Measurements from ENCODE around the gene DNAH6. TPM values are rescaled to one million over a fixed set of nuclear protein-coding genes. Genes with fewer than 3 reads are reported as not detected.

Gene DNAH6
- total RNA-seq, 1 donor from 2014 or later: 2.6 TPM

DNA sequence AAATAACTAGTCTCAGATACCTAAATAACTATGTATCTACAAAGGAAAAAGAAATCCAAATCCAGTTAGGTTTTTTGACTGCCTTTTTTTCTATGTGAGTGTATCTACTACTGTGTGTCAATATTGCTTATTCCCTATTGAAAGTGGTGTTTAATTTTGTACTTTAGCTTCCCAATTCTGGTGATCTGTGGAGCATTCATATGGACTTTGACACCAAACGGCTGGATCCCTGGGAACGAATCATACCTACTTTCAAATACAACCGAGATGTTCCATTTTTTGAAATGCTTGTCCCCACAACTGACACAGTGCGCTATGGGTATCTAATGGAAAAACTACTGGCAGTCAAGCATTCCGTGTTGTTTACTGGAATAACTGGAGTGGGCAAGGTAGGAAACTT lies 152.8 kb downstream of the DNAH6 start:
- Mint-ChIP-seq H3K36me3 (no peaks in the 10 kb centered on the region), H3K4me1 (no peaks in the 10 kb centered on the region), H3K27me3 (ENCODE audit: insufficient read depth, low read depth) (peaks cover 3% of the 10 kb centered on the region), H3K4me3 (no peak overlapping the region), H3K27ac (no peak overlapping the region), H3K9me3 (peaks cover 8% of the 10 kb centered on the region)
- no peaks in the 10 kb centered on the region for H4K20me1 ChIP-seq (ENCODE audit: low read depth)
- no peaks in the 10 kb centered on the region for H3K9me3 ChIP-seq (ENCODE audit: low read depth)
- H3K4me1 ChIP-seq: no peaks in the 10 kb centered on the region
- no peaks in the 10 kb centered on the region for H3K27me3 ChIP-seq
- H3K79me2 ChIP-seq (ENCODE audit: low read depth): no peaks in the 10 kb centered on the region
- H3K27ac ChIP-seq: no peak overlapping the region
- H3K9ac ChIP-seq: no peak overlapping the region
- H3K36me3 ChIP-seq: no peaks in the 10 kb centered on the region
- DNase-seq (ENCODE audit: low spot score): no peak
- H3K4me2 ChIP-seq: no peak overlapping the region
- TF ChIP-seq EZH2phosphoT487 (IDR thresholded peaks at IDR 0.05): no peak
- TF ChIP-seq, protein P1, sequence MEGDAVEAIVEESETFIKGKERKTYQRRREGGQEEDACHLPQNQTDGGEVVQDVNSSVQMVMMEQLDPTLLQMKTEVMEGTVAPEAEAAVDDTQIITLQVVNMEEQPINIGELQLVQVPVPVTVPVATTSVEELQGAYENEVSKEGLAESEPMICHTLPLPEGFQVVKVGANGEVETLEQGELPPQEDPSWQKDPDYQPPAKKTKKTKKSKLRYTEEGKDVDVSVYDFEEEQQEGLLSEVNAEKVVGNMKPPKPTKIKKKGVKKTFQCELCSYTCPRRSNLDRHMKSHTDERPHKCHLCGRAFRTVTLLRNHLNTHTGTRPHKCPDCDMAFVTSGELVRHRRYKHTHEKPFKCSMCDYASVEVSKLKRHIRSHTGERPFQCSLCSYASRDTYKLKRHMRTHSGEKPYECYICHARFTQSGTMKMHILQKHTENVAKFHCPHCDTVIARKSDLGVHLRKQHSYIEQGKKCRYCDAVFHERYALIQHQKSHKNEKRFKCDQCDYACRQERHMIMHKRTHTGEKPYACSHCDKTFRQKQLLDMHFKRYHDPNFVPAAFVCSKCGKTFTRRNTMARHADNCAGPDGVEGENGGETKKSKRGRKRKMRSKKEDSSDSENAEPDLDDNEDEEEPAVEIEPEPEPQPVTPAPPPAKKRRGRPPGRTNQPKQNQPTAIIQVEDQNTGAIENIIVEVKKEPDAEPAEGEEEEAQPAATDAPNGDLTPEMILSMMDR (IDR thresholded peaks at IDR 0.05): no peak
- H3K4me3 ChIP-seq: no peak overlapping the region
- no peaks in the 10 kb centered on the region for H3F3A ChIP-seq (ENCODE audit: low read depth)
- H2AFZ ChIP-seq (replicated peaks): no peak overlapping the region

DNA sequence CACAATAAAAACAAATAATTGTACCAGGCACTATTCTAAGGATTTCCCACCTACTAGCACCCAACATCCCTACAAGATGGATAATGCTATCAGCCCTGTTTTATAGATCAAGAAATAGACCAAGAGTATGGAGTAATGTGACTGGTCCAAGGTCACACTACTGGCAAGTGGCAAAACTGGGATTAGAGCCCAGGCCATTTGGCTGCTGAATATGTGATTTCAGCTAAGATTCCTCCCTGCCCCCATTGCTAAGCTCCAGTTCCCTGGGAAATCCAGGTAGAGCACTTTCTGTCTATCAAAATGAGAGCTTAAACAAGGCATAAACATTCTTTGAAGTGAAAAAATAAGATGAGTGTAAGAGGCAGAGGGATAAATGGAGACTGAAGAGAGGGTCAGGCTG lies 157.8 kb downstream of the DNAH6 start:
- H3K36me3 ChIP-seq: no peaks in the 10 kb centered on the region
- H3K27me3 Mint-ChIP-seq (ENCODE audit: insufficient read depth, low read depth): peaks cover 3% of the 10 kb centered on the region
- H3K9me3 ChIP-seq (ENCODE audit: low read depth): no peaks in the 10 kb centered on the region
- H3K4me3 ChIP-seq: no peak overlapping the region
- no peaks in the 10 kb centered on the region for H4K20me1 ChIP-seq (ENCODE audit: low read depth)
- TF ChIP-seq, protein P1 (IDR thresholded peaks at IDR 0.05): no peak
- no peak for TF ChIP-seq EZH2 (IDR thresholded peaks at IDR 0.05)
- TF ChIP-seq EZH2phosphoT487 (IDR thresholded peaks at IDR 0.05): no peak
- no peak overlapping the region for H2AFZ ChIP-seq (replicated peaks)
- H3K27me3 ChIP-seq: no peaks in the 10 kb centered on the region
- no peak overlapping the region for H3K9ac ChIP-seq
- H3K9me3 Mint-ChIP-seq: no peaks in the 10 kb centered on the region
- H3K79me2 ChIP-seq (ENCODE audit: low read depth): no peaks in the 10 kb centered on the region
- no peak for DNase-seq (ENCODE audit: low spot score)
- H3K4me1 Mint-ChIP-seq: no peaks in the 10 kb centered on the region
- no peak overlapping the region for H3K4me3 Mint-ChIP-seq
- H3F3A ChIP-seq (ENCODE audit: low read depth): no peaks in the 10 kb centered on the region
- H3K27ac ChIP-seq: no peak overlapping the region
- no peak overlapping the region for H3K27ac Mint-ChIP-seq
- no peaks in the 10 kb centered on the region for H3K4me1 ChIP-seq
- H3K36me3 Mint-ChIP-seq: no peaks in the 10 kb centered on the region
- no peak overlapping the region for H3K4me2 ChIP-seq

DNA sequence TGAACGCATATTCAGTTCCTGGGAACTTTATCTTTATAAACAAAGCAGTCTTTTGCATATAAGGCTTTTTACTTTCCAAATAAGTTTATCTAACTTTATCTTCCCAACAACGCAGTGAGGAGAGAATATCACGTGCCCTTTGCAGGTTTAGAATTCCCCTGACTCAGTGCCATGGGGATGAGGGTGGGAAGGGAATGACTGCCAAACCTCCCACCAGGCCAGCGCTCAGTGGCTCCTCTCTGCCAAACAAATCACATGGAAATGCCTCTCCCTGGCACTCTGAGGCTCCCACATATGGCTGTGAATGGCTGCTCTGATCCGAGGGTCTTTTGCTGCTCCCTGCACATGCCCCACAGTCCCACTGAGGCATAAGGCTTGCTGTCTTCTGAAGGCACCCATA lies 158.3 kb downstream of the DNAH6 start:
- H4K20me1 ChIP-seq (ENCODE audit: low read depth): no peaks in the 10 kb centered on the region
- H3K27ac ChIP-seq: no peak overlapping the region
- no peak overlapping the region for H3K27ac Mint-ChIP-seq
- no peaks in the 10 kb centered on the region for H3F3A ChIP-seq (ENCODE audit: low read depth)
- no peak overlapping the region for H3K4me2 ChIP-seq
- no peaks in the 10 kb centered on the region for H3K27me3 ChIP-seq
- H3K4me3 Mint-ChIP-seq: no peak overlapping the region
- H3K9me3 ChIP-seq (ENCODE audit: low read depth): no peaks in the 10 kb centered on the region
- no peak overlapping the region for H3K4me3 ChIP-seq
- no peaks in the 10 kb centered on the region for H3K4me1 ChIP-seq
- no peaks in the 10 kb centered on the region for H3K4me1 Mint-ChIP-seq
- H3K27me3 Mint-ChIP-seq (ENCODE audit: insufficient read depth, low read depth): peaks cover 3% of the 10 kb centered on the region
- no peak overlapping the region for H3K9ac ChIP-seq
- H3K36me3 ChIP-seq: no peaks in the 10 kb centered on the region
- no peaks in the 10 kb centered on the region for H3K9me3 Mint-ChIP-seq
- no peaks in the 10 kb centered on the region for H3K79me2 ChIP-seq (ENCODE audit: low read depth)
- H2AFZ ChIP-seq (replicated peaks): no peak overlapping the region
- no peak for DNase-seq (ENCODE audit: low spot score)
- H3K36me3 Mint-ChIP-seq: no peaks in the 10 kb centered on the region
- TF ChIP-seq, protein P1 (IDR thresholded peaks at IDR 0.05): no peak
- TF ChIP-seq EZH2 (IDR thresholded peaks at IDR 0.05) (no peak), EZH2phosphoT487 (IDR thresholded peaks at IDR 0.05) (no peak)

DNA sequence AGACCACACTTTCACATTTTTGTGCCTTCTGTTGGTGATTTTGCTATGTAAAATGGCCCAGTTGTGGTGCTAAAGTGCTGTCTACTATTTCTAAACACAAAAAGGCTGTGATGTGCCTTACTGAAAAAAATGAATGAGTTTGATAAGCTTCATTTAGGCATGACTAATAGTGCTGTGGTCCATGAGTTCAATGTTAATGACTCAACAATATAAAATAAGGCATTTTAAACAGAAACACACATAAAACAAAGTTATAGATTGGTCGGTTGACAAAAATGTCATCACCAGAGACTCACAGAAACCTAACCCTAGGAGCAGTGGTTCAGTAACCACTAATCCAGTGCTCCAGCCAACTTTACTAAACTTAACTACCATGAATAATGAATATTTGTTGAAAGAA lies 160.0 kb downstream of the DNAH6 start:
- H3K4me1 ChIP-seq: no peaks in the 10 kb centered on the region
- no peaks in the 10 kb centered on the region for H3F3A ChIP-seq (ENCODE audit: low read depth)
- Mint-ChIP-seq H3K9me3 (no peaks in the 10 kb centered on the region), H3K36me3 (no peaks in the 10 kb centered on the region), H3K27ac (no peak overlapping the region), H3K4me1 (no peaks in the 10 kb centered on the region), H3K4me3 (no peak overlapping the region), H3K27me3 (ENCODE audit: insufficient read depth, low read depth) (peaks cover 3% of the 10 kb centered on the region)
- H3K36me3 ChIP-seq: no peaks in the 10 kb centered on the region
- H3K79me2 ChIP-seq (ENCODE audit: low read depth): no peaks in the 10 kb centered on the region
- no peak for TF ChIP-seq EZH2phosphoT487 (IDR thresholded peaks at IDR 0.05)
- TF ChIP-seq, protein P1 (IDR thresholded peaks at IDR 0.05): no peak
- TF ChIP-seq EZH2 (IDR thresholded peaks at IDR 0.05): no peak
- no peaks in the 10 kb centered on the region for H4K20me1 ChIP-seq (ENCODE audit: low read depth)
- no peak overlapping the region for H3K4me2 ChIP-seq
- H3K4me3 ChIP-seq: no peak overlapping the region
- no peaks in the 10 kb centered on the region for H3K27me3 ChIP-seq
- H3K9ac ChIP-seq: no peak overlapping the region
- no peak overlapping the region for H3K27ac ChIP-seq
- H3K9me3 ChIP-seq (ENCODE audit: low read depth): no peaks in the 10 kb centered on the region
- DNase-seq (ENCODE audit: low spot score): no peak
- H2AFZ ChIP-seq (replicated peaks): no peak overlapping the region

All from neural progenitor cell (in vitro differentiated cells).